GM18505 (cell line): ENCODE measurements around the gene TRNT1.

ENCODE experiments used
- ATAC-seq: cut with Tn5 transposase; IDR thresholded peaks from one replicate; pipeline ENCODE4 v1.9.1; 2021; ENCODE audit not compliant: unreplicated experiment
- POLR2A ChIP-seq: IDR thresholded peaks from 4 replicates; pipeline ENCODE4 v1.6.1; 2011; ENCODE audit warnings: borderline replicate concordance; ENCODE audit not compliant: insufficient read depth, insufficient read length; ENCODE audit errors: extremely low read depth

The TRNT1 gene

GRCh38 chr3:3126477-3127431 lies at the start of gene TRNT1:
TSS of gene TRNT1 (plus strand) at chr3:3126940. CDS start at chr3:3129041, 2,101 bp downstream.
- peak; percentile 95 for TF ChIP-seq POLR2A
- peak; percentile 97 for ATAC-seq

- ATAC-seq = no peak
- no peak for TF ChIP-seq POLR2A
Observed at GRCh38 chr3:3080309-3080708, 46.4 kb upstream of the TRNT1 start.

DNA sequence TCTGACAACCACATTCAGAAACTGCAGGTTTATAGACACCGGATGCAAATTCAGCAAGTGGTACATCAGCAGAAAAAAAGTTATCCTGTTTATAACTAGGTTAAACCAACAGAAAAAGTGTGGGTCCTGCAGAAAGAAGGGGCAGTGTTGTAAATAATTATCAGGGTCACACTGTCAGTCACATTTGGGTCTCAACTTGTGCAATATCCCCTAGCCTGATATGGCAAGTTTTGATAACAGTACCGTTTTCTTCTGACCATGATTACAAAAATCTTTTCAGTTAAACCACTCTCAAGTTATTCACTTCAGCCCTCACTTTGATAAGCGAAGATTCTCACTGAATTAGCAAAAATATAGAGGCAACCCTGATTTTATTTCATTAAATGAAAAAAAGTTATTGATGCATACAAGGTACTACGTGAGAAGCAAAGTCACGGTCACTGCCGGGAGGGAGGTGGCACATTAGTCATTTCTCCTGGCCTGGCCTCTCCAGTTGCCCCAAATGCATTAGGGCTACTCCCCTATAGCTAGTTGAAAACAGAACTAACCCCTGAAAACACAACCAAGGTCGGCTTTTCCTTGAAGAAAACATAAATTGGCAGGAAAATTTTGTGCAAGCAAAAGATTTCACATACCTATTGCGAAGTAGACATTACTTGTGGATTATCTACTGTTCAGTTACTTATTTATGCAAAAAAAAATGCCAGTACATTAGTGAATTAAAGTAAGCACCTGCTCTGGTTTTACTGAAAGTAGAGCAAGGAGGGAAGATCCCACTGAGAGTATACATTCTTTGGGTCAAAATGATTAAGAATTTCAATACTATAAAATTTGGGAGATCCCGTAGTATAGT lies 45.1 kb upstream of the TRNT1 start:
- ATAC-seq = peak; percentile 42
- no peak for TF ChIP-seq POLR2A

DNA sequence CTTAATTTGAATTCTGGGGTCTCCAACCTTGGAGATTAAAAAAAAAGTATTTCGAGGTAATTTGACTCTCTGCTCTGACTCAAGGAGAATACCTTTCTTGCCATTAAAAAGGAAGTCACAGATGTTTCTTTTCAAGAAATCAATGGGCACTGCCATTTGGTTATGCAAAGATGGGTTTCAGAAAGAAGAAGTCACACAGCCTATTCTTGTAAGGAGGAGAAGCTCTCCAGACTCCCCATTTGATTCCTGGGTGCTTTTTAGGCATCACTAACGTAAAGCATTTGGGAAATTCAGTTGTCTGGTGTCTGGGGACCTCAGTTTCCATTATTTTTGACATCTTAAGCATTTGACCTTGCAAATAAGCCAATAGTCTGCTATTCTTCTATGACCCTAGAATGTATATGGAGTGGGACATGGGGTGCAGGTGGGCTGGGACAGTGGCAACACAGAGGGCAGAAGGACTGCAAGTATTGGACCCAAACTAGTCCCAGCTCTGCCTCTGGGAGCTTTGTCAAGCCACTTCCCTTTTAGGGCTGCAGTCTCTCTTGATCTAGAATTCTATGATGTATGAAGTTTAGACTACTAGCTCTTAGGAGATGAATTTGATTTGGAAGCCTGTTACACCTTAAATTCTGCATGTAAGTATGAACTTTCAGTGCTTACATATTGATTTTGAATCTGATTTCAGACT lies 44.4 kb upstream of the TRNT1 start:
- TF ChIP-seq POLR2A = no peak

DNA sequence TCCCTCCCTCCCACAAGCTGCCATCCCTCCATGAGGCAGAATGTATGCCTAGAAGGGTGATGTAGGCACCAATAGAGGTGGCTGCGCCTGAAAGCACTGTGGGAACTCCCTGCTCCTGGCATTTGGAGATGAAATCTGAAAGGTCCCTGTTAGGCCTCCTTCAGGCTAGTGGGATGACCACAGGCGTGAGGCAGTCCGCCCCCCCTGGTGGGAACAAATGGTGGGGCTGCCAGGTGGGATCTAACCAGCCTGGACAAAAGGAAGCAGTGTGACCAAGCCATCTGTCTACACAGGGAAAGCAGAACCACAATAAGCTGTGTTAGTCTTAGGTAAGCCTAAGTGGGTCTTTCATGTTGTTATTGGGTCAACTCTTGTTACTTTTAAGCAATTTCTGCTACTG lies 41.9 kb upstream of the TRNT1 start:
- ATAC-seq = no peak
- no peak for TF ChIP-seq POLR2A

More for the DNA sequence above, 44.4 kb upstream of the TRNT1 start:
- peak; percentile 72 for ATAC-seq

DNA sequence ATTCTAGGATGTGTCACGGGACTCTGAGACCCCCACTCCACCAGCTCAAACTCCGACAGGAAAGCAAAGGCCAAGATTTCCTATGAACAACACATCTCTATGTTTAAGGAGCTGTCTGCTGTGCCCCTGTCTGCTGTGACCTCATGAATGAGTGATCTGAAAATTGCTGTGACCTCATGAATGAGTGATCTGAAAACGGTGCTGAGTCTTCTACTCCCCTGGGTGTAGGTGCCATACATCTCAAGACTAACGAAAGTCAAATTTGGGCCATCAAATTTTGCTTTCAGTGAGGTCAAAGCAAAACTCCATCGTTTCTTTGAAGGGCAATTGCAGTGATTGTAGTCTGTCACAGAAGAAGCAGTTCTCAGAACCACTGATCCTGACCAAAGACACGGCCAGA lies 41.0 kb upstream of the TRNT1 start:
- TF ChIP-seq POLR2A = no peak
- ATAC-seq = no peak

GRCh38 chr3:3086239-3086638 lies 40.5 kb upstream of the TRNT1 start:
- TF ChIP-seq POLR2A = no peak
- no peak for ATAC-seq

- no peak for ATAC-seq
- no peak for TF ChIP-seq POLR2A
Observed at GRCh38 chr3:3087279-3087678, 39.5 kb upstream of the TRNT1 start.

GRCh38 chr3:3087716-3088465 lies 38.8 kb upstream of the TRNT1 start:
- TF ChIP-seq POLR2A = no peak
- ATAC-seq = no peak

GRCh38 chr3:3089017-3089416 lies 37.7 kb upstream of the TRNT1 start:
- ATAC-seq = peak; percentile 96
- TF ChIP-seq POLR2A = no peak

DNA sequence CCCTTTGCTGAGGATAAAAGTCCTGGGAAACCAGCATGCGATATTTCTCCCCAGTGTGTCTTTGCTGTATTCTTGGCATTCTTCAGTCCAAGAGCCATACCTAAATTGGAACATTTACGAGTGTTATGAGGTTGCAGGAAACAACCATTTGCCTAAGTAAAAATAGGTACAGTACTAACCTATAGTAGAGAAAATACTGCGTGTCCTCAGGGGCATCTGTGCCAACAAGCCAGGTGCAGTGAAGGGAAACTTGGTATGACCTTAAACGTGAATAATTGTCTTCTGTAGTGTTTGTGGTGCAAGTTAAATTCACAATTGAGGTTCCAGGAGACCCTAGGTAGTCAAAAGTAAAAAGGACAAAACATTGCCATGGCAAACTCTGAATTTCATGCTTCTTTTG lies 28.8 kb upstream of the TRNT1 start:
- no peak for ATAC-seq
- no peak for TF ChIP-seq POLR2A

GRCh38 chr3:3101660-3102458 lies 24.9 kb upstream of the TRNT1 start:
- TF ChIP-seq POLR2A = no peak
- peak; percentile 53 for ATAC-seq
